Measurements from ENCODE around the gene FKTN. TPM values are rescaled to one million over a fixed set of nuclear protein-coding genes. Genes with fewer than 3 reads are reported as not detected.

FKTN gene
- total and polyA plus RNA-seq, 9 of the 15 experiments (the other 6 are each of a cell fraction or from before 2014, with no cell fraction given): 5.4 to 16.3 (median 10.4) TPM

GRCh38 chr9:105557804-105558610 lies at the start of gene FKTN (continued):
- TF ChIP-seq, protein P1, sequence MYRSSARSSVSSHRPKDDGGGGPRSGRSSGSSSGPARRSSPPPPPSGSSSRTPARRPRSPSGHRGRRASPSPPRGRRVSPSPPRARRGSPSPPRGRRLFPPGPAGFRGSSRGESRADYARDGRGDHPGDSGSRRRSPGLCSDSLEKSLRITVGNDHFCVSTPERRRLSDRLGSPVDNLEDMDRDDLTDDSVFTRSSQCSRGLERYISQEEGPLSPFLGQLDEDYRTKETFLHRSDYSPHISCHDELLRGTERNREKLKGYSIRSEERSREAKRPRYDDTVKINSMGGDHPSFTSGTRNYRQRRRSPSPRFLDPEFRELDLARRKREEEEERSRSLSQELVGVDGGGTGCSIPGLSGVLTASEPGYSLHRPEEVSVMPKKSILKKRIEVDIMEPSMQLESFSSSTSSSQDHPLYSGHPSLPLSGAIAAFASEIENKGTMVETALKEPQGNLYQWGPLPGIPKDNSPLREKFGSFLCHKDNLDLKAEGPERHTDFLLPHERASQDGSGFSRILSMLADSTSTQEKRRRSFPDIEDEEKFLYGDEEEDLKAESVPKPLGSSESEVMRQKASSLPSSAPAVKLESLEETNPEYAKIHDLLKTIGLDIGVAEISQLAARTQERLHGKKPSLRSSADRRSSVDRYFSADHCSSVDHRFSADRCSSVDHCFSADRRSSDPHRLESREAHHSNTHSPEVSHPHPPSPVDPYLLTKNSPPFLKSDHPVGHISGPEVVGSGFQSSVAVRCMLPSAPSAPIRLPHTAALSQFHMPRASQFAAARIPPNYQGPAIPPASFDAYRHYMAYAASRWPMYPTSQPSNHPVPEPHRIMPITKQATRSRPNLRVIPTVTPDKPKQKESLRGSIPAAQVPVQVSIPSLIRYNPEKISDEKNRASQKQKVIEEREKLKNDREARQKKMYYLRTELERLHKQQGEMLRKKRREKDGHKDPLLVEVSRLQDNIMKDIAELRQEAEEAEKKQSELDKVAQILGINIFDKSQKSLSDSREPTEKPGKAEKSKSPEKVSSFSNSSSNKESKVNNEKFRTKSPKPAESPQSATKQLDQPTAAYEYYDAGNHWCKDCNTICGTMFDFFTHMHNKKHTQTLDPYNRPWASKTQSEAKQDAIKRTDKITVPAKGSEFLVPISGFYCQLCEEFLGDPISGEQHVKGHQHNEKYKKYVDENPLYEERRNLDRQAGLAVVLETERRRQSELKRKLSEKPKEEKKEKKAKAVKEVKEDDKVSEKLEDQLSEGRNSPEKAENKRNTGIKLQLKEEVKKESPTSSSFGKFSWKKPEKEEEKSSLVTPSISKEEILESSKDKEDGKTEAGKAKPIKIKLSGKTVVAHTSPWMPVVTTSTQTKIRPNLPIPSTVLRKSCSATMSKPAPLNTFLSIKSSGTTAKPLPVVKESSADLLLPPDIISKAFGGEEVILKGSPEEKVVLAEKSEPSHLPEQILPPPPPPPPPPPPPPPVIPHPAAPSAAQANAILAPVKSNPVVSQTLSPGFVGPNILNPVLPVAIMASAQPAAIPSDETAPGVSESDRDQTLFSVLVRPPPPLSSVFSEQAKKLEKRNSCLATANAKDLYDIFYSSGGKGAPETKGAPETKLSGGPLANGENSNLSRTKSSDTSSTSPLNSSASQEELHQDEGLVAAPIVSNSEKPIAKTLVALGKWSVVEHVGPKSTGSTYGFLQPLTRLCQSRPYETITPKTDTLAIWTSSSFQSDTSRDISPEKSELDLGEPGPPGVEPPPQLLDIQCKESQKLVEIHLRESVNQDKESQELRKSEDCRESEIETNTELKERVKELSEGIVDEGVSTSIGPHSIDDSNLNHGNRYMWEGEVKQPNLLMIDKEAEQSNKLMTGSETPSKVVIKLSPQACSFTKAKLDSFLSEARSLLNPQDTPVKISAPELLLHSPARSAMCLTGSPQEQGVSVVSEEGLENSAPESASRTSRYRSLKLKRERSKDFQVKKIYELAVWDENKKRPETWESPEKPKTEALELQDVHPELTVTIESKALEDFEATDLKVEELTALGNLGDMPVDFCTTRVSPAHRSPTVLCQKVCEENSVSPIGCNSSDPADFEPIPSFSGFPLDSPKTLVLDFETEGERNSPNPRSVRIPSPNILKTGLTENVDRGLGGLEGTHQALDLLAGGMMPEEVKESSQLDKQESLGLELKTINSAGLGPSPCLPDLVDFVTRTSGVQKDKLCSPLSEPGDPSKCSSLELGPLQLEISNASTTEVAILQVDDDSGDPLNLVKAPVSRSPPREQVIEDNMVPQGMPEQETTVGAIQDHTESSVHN (IDR thresholded peaks at IDR 0.05; ENCODE audit: borderline replicate concordance in 1 of 2, low read depth in 1 of 2): no peak
- no peak for TF ChIP-seq IFI16 (CRISPR knock-in tag; IDR thresholded peaks at IDR 0.05)
- TF ChIP-seq, protein P2, sequence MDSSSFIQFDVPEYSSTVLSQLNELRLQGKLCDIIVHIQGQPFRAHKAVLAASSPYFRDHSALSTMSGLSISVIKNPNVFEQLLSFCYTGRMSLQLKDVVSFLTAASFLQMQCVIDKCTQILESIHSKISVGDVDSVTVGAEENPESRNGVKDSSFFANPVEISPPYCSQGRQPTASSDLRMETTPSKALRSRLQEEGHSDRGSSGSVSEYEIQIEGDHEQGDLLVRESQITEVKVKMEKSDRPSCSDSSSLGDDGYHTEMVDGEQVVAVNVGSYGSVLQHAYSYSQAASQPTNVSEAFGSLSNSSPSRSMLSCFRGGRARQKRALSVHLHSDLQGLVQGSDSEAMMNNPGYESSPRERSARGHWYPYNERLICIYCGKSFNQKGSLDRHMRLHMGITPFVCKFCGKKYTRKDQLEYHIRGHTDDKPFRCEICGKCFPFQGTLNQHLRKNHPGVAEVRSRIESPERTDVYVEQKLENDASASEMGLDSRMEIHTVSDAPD (CRISPR knock-in tag; IDR thresholded peaks at IDR 0.05): no peak
- TF ChIP-seq SRSF1 (IDR thresholded peaks at IDR 0.05; ENCODE audit: low read depth, low read length): no peak
- no peak for TF ChIP-seq ZNF436 (CRISPR knock-in tag; IDR thresholded peaks at IDR 0.05)
- peak; percentile 62 for TF ChIP-seq RFX1 (IDR thresholded peaks at IDR 0.05)
- peak; percentile 84 for TF ChIP-seq PHF20 (IDR thresholded peaks at IDR 0.05; ENCODE audit: partially characterized antibody)
- TF ChIP-seq ZNF134 (CRISPR knock-in tag; conservative IDR thresholded peaks at IDR 0.05): no peak
- TF ChIP-seq E2F6 (IDR thresholded peaks at IDR 0.05; ENCODE audit: borderline replicate concordance in 1 of 2, extremely low read depth in 1 of 2, insufficient read depth in 1 of 2, insufficient read length in 1 of 2, low read depth in 1 of 2, low read length in 1 of 2, poor library complexity in 1 of 2, severe bottlenecking in 1 of 2): peak; percentile 8 to 63
- TF ChIP-seq, protein P3, sequence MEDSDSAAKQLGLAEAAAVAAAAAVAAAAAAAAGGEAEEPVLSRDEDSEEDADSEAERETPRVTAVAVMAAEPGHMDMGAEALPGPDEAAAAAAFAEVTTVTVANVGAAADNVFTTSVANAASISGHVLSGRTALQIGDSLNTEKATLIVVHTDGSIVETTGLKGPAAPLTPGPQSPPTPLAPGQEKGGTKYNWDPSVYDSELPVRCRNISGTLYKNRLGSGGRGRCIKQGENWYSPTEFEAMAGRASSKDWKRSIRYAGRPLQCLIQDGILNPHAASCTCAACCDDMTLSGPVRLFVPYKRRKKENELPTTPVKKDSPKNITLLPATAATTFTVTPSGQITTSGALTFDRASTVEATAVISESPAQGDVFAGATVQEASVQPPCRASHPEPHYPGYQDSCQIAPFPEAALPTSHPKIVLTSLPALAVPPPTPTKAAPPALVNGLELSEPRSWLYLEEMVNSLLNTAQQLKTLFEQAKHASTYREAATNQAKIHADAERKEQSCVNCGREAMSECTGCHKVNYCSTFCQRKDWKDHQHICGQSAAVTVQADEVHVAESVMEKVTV (CRISPR knock-in tag; IDR thresholded peaks at IDR 0.05): no peak
- TF ChIP-seq ZNF830 (CRISPR knock-in tag; IDR thresholded peaks at IDR 0.05): no peak
- TF ChIP-seq RBM25 (IDR thresholded peaks at IDR 0.05; ENCODE audit: low read depth, low read length, severe bottlenecking): no peak
- TF ChIP-seq ZNF76 (CRISPR knock-in tag; IDR thresholded peaks at IDR 0.05; ENCODE audit: borderline replicate concordance): no peak
- TF ChIP-seq PCBP1 (IDR thresholded peaks at IDR 0.05; ENCODE audit: low read depth, low read length, poor library complexity, severe bottlenecking): no peak
